ENCODE data around the gene CLEC2L. TPM values are rescaled to one million over a fixed set of nuclear protein-coding genes. Genes with fewer than 3 reads are reported as not detected.
A peak's percentile ranks its signal among the peaks of the same experiment; 100 is the strongest.

The CLEC2L gene
- polyA plus RNA-seq, 3 donors, result not detected

DNA sequence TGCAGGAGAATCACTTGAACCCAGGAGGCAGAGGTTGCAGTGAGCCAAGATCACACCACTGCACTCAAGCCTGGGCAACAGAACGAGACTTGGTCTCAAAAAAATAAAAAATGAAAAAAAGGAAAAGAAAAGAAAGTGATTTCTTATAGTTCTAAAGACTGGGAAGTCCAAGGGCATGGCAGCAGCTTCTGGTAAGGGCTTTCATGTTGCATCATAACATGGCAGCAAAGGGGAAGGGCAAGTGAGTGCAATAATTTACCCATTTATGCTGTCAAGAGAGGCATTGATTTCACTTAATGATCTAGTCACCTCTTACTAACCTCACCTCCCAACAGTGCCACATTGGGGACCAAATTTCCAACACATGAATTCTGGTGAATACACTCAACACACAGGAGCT is 31.2 kb upstream of the CLEC2L start:
- H3K27ac Mint-ChIP-seq, result no peak overlapping the region
- Histone ChIP-seq H2AFZ (ENCODE audit: insufficient read depth, low read depth, low read length, poor library complexity, severe bottlenecking) (no peak overlapping the region), H3K79me2 (ENCODE audit: insufficient read depth, low read length) (no peaks in the 10 kb centered on the region), H3K4me1 (ENCODE audit: control insufficient read depth in 1 of 2, insufficient read depth in 2 of 2, low read length in 2 of 2) (peaks cover 11 to 12% of the 10 kb centered on the region in 2 donors), H3K36me3 (replicated peaks in 1 of 2; ENCODE audit: control insufficient read depth in 1 of 2, insufficient read depth in 2 of 2, low read length in 2 of 2) (no peaks in the 10 kb centered on the region), H3K27ac (ENCODE audit: low read depth in 1 of 2, low read length in 2 of 2) (no peak overlapping the region), H3K27me3 (ENCODE audit: control insufficient read depth in 2 of 2, insufficient read depth in 2 of 2, low read length in 2 of 2) (no peaks in the 10 kb centered on the region), H4K20me1 (ENCODE audit: insufficient read depth, low read length) (no peaks in the 10 kb centered on the region), H3K9me3 (replicated peaks in 1 of 2; ENCODE audit: control insufficient read depth in 1 of 2, insufficient read depth in 1 of 2, low read length in 2 of 2) (peaks cover 13 to 20% of the 10 kb centered on the region in 2 donors), H3K4me2 (replicated peaks; ENCODE audit: extremely low read depth, low read length, poor library complexity, severe bottlenecking) (no peak overlapping the region), H3K4me3 (replicated peaks in 1 of 3; ENCODE audit: low read depth in 2 of 3, low read length in 3 of 3) (no peak overlapping the region), H3K9ac (ENCODE audit: insufficient read depth, low read length, poor library complexity, severe bottlenecking) (no peak overlapping the region)
- H3K4me1 Mint-ChIP-seq, result peaks cover 19% of the 10 kb centered on the region
- WGBS (ENCODE audit: insufficient coverage), result 100% methylated on average over 1 of the region's 1 CpG
- no peaks in the 10 kb centered on the region for H3K36me3 Mint-ChIP-seq
- DNase-seq, result no peak
- peaks cover 8 to 25% (median 21%) of the 10 kb centered on the region in 7 donors for H3K9me3 Mint-ChIP-seq
- H3K4me3 Mint-ChIP-seq, result no peak overlapping the region
- H3K27me3 Mint-ChIP-seq (ENCODE audit: low read depth in 3 of 3), result peaks cover 6 to 15% (median 11%) of the 10 kb centered on the region in 3 donors
- intact Hi-C loops (cut with micrococcal nuclease), result no loop called here
- TF ChIP-seq, protein P1, sequence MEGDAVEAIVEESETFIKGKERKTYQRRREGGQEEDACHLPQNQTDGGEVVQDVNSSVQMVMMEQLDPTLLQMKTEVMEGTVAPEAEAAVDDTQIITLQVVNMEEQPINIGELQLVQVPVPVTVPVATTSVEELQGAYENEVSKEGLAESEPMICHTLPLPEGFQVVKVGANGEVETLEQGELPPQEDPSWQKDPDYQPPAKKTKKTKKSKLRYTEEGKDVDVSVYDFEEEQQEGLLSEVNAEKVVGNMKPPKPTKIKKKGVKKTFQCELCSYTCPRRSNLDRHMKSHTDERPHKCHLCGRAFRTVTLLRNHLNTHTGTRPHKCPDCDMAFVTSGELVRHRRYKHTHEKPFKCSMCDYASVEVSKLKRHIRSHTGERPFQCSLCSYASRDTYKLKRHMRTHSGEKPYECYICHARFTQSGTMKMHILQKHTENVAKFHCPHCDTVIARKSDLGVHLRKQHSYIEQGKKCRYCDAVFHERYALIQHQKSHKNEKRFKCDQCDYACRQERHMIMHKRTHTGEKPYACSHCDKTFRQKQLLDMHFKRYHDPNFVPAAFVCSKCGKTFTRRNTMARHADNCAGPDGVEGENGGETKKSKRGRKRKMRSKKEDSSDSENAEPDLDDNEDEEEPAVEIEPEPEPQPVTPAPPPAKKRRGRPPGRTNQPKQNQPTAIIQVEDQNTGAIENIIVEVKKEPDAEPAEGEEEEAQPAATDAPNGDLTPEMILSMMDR (IDR thresholded peaks at IDR 0.05), result no peak

DNA sequence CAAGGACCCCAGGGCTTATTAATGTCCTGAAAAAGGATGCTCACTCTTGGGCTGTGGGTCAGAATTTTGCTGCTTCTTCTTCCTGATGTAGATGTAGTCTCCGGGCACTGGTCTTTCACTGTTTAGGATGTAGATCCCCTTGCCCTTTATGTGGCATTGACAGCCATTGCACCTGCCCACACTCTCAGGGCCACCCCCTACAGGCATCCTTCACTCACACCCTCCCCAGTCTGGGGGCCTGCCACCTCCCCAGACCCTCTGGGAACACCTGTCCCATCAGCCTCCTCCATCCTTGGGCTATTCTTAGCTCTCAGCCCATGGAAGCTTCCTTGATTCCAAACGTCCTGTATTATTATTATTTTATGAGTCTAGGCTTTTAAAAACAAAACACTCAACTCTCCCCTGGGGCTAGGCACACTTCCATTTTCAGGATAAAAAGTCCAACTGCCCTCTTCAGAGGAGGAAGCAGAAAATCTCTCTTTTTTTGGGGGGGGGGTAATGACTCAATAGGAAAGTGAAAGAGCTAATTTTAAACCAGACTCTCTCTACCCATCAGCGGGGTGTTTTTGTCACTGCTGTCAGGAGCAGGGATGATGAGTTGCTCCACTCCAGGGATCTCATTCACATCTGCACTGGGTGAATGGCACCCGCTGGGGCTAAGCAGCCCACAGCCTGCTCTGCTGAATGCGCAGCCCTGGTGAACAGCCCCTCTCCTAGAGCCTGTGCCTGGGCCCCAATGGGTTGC is 28.5 kb upstream of the CLEC2L start:
- H2AFZ ChIP-seq (ENCODE audit: insufficient read depth, low read depth, low read length, poor library complexity, severe bottlenecking), result peak overlapping the region; percentile 30
- peaks cover 13 to 20% of the 10 kb centered on the region in 2 donors for H3K9me3 ChIP-seq (replicated peaks in 1 of 2; ENCODE audit: control insufficient read depth in 1 of 2, insufficient read depth in 1 of 2, low read length in 2 of 2)
- Mint-ChIP-seq H3K27me3 (ENCODE audit: low read depth in 3 of 3) (peaks cover 10 to 20% (median 11%) of the 10 kb centered on the region in 3 donors), H3K4me1 (peaks cover 24% of the 10 kb centered on the region), H3K27ac (peak overlapping the region in 1 of 7 donors; percentile 1), H3K36me3 (no peaks in the 10 kb centered on the region), H3K9me3 (peaks cover 8 to 24% (median 21%) of the 10 kb centered on the region in 7 donors), H3K4me3 (peak overlapping the region; percentile 0 to 23)
- intact Hi-C loops (cut with micrococcal nuclease), result no loop called here
- no peaks in the 10 kb centered on the region for H3K79me2 ChIP-seq (ENCODE audit: insufficient read depth, low read length)
- H3K9ac ChIP-seq (ENCODE audit: insufficient read depth, low read length, poor library complexity, severe bottlenecking), result no peak overlapping the region
- no CpG with 5 or more reads among the region's 5 CpGs for whole genome bisulfite sequencing (ENCODE audit: insufficient coverage)
- H3K27ac ChIP-seq (ENCODE audit: low read depth in 1 of 2, low read length in 2 of 2), result no peak overlapping the region
- peaks cover 12 to 15% of the 10 kb centered on the region in 2 donors for H3K4me1 ChIP-seq (ENCODE audit: control insufficient read depth in 1 of 2, insufficient read depth in 2 of 2, low read length in 2 of 2)
- H3K36me3 ChIP-seq (replicated peaks in 1 of 2; ENCODE audit: control insufficient read depth in 1 of 2, insufficient read depth in 2 of 2, low read length in 2 of 2), result no peaks in the 10 kb centered on the region
- peak overlapping the region; percentile 17 for H3K4me2 ChIP-seq (replicated peaks; ENCODE audit: extremely low read depth, low read length, poor library complexity, severe bottlenecking)
- H3K4me3 ChIP-seq (replicated peaks in 1 of 3; ENCODE audit: low read depth in 2 of 3, low read length in 3 of 3), result no peak overlapping the region
- TF ChIP-seq, protein P1 (IDR thresholded peaks at IDR 0.05), result no peak
- no peaks in the 10 kb centered on the region for H4K20me1 ChIP-seq (ENCODE audit: insufficient read depth, low read length)
- DNase-seq, result peak; percentile 24 to 46 (median 29)
- no peaks in the 10 kb centered on the region for H3K27me3 ChIP-seq (ENCODE audit: control insufficient read depth in 2 of 2, insufficient read depth in 2 of 2, low read length in 2 of 2)
